ENCODE data around the gene GRB14. TPM values are rescaled to one million over a fixed set of nuclear protein-coding genes. Genes with fewer than 3 reads are reported as not detected.

GRB14 gene
- total RNA-seq, 1 experiment from 2014 or later, result not detected

DNA sequence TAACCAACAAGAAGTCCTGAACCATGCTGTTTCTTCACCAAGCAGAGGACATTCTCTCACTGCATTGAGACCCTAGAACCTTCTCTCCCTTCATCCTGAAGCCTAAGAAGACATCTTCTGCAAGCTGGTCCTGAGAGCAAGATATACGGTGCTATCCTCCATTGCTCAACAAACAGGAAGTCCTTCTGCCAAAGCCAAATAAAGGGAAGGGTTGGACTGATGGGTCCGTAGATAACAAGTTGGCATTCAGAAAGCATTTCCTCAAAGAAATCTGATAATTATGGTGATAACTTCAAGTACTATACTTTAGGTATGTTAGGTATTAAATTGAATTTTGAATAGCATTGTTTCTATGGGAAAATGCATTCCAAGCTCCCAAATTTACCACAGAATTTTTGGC lies 23.3 kb downstream of the GRB14 start:
- Histone ChIP-seq H3K4me3 (ENCODE audit: low read depth in 2 of 2, low read length in 2 of 2) (no peak overlapping the region), H3K36me3 (ENCODE audit: control insufficient read depth, insufficient read depth, low read length) (no peaks in the 10 kb centered on the region; the same call in 1 of the 2 replicates), H3K9me3 (ENCODE audit: control insufficient read depth, insufficient read depth, low read depth, low read length) (no peaks in the 10 kb centered on the region), H3K27me3 (ENCODE audit: control insufficient read depth, insufficient read depth, low read length) (no peaks in the 10 kb centered on the region), H3K4me1 (ENCODE audit: control insufficient read depth, insufficient read depth, low read length) (no peaks in the 10 kb centered on the region), H3K27ac (ENCODE audit: low read length) (no peak overlapping the region)
- ChIA-PET POLR2A (no interaction called here), CTCF (no interaction called here)
- DNase-seq (ENCODE audit: low read depth, low spot score), result no peak
- in situ Hi-C loops (cut with HindIII; ENCODE audit: low pct_unique_long_range_greater_than_20kb, low sequenced_read_pairs) (no loop called here), intact Hi-C loops (cut with micrococcal nuclease; ENCODE audit: unreplicated experiment) (no loop called here)
- no TSS peak for BruUV-seq (replicated peaks)
- ATAC-seq, result no peak
- TF ChIP-seq, protein P1, sequence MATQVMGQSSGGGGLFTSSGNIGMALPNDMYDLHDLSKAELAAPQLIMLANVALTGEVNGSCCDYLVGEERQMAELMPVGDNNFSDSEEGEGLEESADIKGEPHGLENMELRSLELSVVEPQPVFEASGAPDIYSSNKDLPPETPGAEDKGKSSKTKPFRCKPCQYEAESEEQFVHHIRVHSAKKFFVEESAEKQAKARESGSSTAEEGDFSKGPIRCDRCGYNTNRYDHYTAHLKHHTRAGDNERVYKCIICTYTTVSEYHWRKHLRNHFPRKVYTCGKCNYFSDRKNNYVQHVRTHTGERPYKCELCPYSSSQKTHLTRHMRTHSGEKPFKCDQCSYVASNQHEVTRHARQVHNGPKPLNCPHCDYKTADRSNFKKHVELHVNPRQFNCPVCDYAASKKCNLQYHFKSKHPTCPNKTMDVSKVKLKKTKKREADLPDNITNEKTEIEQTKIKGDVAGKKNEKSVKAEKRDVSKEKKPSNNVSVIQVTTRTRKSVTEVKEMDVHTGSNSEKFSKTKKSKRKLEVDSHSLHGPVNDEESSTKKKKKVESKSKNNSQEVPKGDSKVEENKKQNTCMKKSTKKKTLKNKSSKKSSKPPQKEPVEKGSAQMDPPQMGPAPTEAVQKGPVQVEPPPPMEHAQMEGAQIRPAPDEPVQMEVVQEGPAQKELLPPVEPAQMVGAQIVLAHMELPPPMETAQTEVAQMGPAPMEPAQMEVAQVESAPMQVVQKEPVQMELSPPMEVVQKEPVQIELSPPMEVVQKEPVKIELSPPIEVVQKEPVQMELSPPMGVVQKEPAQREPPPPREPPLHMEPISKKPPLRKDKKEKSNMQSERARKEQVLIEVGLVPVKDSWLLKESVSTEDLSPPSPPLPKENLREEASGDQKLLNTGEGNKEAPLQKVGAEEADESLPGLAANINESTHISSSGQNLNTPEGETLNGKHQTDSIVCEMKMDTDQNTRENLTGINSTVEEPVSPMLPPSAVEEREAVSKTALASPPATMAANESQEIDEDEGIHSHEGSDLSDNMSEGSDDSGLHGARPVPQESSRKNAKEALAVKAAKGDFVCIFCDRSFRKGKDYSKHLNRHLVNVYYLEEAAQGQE (IDR thresholded peaks at IDR 0.05; ENCODE audit: insufficient read depth in 1 of 2, low read depth in 2 of 2, low read length in 1 of 2), result no peak
- TF ChIP-seq SIN3A (IDR thresholded peaks at IDR 0.05; ENCODE audit: borderline replicate concordance, insufficient read depth, low read depth, low read length) (no peak), POLR2AphosphoS5 (IDR thresholded peaks at IDR 0.05; ENCODE audit: low read depth, low read length) (no peak), TCF7L2 (IDR thresholded peaks at IDR 0.05; ENCODE audit: low read depth, low read length) (no peak)
- TF ChIP-seq, protein P2, sequence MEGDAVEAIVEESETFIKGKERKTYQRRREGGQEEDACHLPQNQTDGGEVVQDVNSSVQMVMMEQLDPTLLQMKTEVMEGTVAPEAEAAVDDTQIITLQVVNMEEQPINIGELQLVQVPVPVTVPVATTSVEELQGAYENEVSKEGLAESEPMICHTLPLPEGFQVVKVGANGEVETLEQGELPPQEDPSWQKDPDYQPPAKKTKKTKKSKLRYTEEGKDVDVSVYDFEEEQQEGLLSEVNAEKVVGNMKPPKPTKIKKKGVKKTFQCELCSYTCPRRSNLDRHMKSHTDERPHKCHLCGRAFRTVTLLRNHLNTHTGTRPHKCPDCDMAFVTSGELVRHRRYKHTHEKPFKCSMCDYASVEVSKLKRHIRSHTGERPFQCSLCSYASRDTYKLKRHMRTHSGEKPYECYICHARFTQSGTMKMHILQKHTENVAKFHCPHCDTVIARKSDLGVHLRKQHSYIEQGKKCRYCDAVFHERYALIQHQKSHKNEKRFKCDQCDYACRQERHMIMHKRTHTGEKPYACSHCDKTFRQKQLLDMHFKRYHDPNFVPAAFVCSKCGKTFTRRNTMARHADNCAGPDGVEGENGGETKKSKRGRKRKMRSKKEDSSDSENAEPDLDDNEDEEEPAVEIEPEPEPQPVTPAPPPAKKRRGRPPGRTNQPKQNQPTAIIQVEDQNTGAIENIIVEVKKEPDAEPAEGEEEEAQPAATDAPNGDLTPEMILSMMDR (IDR thresholded peaks at IDR 0.05), result no peak

DNA sequence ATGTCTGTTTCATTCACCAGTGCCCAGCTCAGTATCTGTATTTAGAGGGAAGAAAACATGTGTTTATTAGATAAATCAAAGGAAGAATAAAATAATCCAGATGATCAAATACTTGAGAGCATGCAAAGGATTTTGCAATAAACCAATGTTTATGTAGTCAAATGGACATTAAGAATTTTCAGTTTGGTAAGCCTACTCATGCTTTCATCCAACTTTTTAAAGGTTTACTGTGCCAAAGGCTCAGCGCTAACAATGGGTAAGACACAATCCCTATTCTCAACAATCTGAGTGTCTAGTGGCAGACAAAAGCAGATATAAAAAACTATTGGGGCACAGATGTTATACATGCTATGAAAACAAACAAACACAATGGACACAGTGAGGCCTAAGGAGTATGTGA lies 26.3 kb downstream of the GRB14 start:
- no peak for DNase-seq (ENCODE audit: low read depth, low spot score)
- ChIA-PET POLR2A (no interaction called here), CTCF (no interaction called here)
- Histone ChIP-seq H3K9me3 (ENCODE audit: control insufficient read depth, insufficient read depth, low read depth, low read length) (no peaks in the 10 kb centered on the region), H3K4me3 (ENCODE audit: low read depth in 2 of 2, low read length in 2 of 2) (no peak overlapping the region), H3K4me1 (ENCODE audit: control insufficient read depth, insufficient read depth, low read length) (no peaks in the 10 kb centered on the region), H3K27ac (ENCODE audit: low read length) (no peak overlapping the region), H3K27me3 (ENCODE audit: control insufficient read depth, insufficient read depth, low read length) (no peaks in the 10 kb centered on the region), H3K36me3 (ENCODE audit: control insufficient read depth, insufficient read depth, low read length) (no peaks in the 10 kb centered on the region; the same call in 1 of the 2 replicates)
- intact Hi-C loops (cut with micrococcal nuclease; ENCODE audit: unreplicated experiment) (no loop called here), in situ Hi-C loops (cut with HindIII; ENCODE audit: low pct_unique_long_range_greater_than_20kb, low sequenced_read_pairs) (no loop called here)
- TF ChIP-seq SIN3A (IDR thresholded peaks at IDR 0.05; ENCODE audit: borderline replicate concordance, insufficient read depth, low read depth, low read length) (no peak), TCF7L2 (IDR thresholded peaks at IDR 0.05; ENCODE audit: low read depth, low read length) (no peak)
- TF ChIP-seq, protein P2 (IDR thresholded peaks at IDR 0.05), result no peak
- ATAC-seq, result no peak
- no TSS peak for BruUV-seq (replicated peaks)

Measured in Panc1 (cell line).